C4-2B (cell line): ENCODE results near the gene FKBP8.

Source experiments
- ZFX ChIP-seq: fragments of 450-650 bp; IDR thresholded peaks from 2 replicates; pipeline ENCODE4 v1.6.1; 2017
- TF ChIP-seq, protein P1 (sequence below): fragments of 450-650 bp; conservative IDR thresholded peaks from 2 replicates; pipeline ENCODE4 v1.5.1; 2017; ENCODE audit warnings: mild to moderate bottlenecking

DNA sequence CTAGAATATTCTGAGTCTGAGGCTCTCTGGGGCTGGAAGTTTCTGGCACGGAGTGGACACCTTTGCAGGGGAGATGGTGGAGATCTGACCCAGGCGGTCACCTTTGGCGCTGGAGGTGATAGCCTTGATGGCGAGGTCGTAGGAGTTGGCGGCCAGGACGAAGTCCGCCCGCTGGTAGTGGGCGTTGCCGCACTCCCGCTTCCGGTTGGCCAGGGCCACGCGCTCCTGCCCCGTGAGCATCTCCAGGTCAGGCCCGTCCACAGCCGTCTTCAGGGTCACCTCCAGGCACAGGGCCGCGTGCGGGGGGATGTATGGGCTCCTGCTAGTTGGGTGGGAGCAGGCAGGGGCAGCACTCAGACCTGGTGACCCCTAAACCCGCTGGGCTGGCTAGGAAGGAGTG, 5.3 kb downstream of the FKBP8 start:
- TF ChIP-seq, protein P1, sequence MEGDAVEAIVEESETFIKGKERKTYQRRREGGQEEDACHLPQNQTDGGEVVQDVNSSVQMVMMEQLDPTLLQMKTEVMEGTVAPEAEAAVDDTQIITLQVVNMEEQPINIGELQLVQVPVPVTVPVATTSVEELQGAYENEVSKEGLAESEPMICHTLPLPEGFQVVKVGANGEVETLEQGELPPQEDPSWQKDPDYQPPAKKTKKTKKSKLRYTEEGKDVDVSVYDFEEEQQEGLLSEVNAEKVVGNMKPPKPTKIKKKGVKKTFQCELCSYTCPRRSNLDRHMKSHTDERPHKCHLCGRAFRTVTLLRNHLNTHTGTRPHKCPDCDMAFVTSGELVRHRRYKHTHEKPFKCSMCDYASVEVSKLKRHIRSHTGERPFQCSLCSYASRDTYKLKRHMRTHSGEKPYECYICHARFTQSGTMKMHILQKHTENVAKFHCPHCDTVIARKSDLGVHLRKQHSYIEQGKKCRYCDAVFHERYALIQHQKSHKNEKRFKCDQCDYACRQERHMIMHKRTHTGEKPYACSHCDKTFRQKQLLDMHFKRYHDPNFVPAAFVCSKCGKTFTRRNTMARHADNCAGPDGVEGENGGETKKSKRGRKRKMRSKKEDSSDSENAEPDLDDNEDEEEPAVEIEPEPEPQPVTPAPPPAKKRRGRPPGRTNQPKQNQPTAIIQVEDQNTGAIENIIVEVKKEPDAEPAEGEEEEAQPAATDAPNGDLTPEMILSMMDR = no peak
- no peak for TF ChIP-seq ZFX
